CD1c-positive myeloid dendritic cell (primary cell): ENCODE data around the gene TASP1.

Experiments used
- DNase-seq: peaks from one replicate; pipeline ENCODE4 v3.0.0-alpha.2; 2016; ENCODE audit errors: extremely low spot score

Gene TASP1

DNA sequence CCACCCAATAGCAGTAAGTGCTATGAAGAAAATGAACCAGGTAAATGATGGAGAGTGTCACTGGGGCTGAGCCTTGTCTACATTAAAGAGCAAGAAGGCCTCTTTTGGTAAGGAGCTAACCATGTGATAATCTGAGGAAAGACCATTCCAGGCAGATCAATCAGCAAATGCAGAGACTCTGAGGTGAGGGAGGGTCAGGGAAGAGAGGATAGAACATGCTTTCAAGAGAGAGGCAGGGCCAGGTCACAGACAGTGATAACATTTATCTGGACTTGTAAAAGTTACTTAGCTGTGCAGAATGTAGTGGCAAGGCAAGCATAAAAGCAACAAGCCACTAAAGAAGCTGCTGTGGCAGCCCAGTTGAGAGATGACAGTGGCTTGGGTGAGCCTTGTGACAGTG, 197.3 kb downstream of the TASP1 start:
- no peak for DNase-seq

DNA sequence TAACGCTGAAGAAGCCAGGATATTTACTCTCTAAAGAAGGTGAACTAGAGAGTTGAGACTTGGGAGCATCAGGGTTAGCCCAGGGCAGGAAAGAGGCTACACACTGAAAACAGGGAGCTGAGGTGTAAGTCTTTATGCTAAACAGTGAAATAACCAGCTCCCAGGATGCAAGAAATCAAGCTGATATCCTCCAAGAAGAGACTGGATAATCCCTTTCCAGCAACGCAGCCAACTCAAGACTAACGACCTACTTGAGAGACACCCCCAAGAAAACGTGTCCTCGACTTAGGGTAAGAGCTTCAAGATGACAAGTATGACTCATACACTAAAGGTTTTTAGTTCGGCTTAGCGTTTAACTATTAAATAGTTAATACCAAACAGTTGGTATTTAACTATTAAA, 202.2 kb downstream of the TASP1 start:
- no peak for DNase-seq

GRCh38 chr20:13432126-13432525, 206.6 kb downstream of the TASP1 start:
- DNase-seq = no peak

GRCh38 chr20:13430346-13431002, 208.3 kb downstream of the TASP1 start:
- peak; percentile 54 for DNase-seq

GRCh38 chr20:13428684-13429083, 210.0 kb downstream of the TASP1 start:
- no peak for DNase-seq

- DNase-seq = no peak
Observed at GRCh38 chr20:13426870-13427269, 211.9 kb downstream of the TASP1 start.

- DNase-seq = no peak
Observed at GRCh38 chr20:13425381-13426135, 213.2 kb downstream of the TASP1 start.

GRCh38 chr20:13424174-13424833, 214.4 kb downstream of the TASP1 start:
- no peak for DNase-seq

DNA sequence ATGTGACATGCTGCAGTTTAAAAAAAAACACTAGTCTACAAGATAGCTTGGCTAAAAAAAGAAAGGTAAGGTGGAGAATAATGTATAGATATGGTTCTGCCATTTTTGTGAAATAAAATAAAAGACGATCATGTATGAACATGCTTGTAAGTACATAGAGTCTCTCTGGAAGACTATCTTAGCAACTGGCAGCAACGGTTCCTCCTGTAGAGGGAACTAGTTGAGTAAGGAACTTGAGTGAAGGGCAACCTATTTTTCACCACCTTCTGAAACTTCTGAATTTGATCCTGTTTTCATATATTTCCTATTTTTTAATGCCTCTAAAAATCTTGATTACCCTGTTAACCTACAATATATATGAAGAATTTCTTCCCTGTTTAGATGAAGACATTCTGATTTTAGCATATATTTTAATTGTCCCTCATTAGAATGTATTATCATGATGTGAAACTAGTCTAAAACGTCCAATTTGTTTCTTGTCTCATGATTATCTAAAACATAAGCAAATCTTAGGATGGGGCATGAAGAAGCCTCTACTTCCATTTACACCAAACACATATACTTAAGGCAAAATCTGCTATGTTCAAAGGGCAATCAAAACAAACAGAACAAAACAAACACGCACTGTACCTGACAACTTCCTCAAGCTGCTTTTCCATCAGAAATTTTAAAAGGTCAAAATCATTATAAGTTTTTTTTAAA, 215.1 kb downstream of the TASP1 start:
- no peak for DNase-seq

DNA sequence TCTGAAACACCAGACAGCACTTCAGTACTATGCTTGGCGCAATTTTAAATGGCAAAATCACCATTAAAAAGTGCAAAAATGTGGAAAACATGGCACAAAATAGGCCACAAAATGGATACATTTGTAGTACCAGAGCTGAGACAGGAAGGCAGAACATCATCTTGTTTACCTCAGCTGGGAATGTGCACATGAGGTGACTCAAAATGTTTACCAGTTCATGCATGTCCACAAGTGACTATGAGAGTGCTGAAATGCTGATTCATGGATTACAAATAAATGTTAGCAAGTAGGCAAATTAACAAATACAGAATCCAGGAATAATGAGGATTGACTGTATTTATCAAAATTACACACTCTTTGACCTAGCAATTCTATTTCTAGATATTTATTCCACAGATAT, 216.1 kb downstream of the TASP1 start:
- no peak for DNase-seq

DNA sequence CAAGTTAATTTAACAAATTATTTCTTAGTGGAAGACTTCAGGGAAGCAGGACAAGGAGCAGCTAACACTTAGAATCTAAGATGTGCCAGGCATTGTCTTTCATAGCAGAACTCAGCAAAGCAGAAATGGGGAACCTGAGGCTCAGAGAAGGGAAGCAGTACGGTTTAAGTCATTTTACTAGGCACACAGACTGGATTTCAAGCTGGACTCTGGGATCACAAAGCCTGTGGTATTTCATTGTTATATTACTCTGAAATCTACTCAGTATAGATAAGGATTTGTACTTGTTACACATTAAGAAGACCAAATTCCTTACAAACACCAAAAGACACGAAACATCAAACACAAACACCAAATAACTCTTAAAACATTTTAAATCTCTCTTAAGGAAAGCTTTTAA, 218.1 kb downstream of the TASP1 start:
- peak; percentile 15 for DNase-seq

DNA sequence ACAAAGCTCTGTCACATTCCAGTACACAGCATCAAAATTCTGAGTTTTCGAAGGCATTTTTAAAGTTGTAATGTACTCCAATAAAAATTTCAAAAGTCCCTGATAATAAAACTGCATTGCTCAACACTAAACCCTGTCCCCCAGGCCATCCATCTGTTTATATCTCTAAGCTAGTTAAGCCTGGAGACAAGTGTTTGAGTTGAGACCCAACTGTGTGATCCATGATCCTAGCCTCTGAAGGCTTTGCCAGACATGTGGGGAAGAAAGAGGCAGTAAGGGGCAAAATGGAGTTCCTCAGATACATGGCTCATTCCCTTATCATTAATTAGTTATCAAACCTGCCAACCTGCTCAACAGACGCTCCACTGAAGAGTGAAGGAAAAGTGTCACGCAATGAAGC, 219.3 kb downstream of the TASP1 start:
- DNase-seq = no peak

- no peak for DNase-seq
Observed at GRCh38 chr20:13418263-13419229, 220.2 kb downstream of the TASP1 start.

- DNase-seq = no peak
Observed at GRCh38 chr20:13416531-13416930, 222.2 kb downstream of the TASP1 start.

DNA sequence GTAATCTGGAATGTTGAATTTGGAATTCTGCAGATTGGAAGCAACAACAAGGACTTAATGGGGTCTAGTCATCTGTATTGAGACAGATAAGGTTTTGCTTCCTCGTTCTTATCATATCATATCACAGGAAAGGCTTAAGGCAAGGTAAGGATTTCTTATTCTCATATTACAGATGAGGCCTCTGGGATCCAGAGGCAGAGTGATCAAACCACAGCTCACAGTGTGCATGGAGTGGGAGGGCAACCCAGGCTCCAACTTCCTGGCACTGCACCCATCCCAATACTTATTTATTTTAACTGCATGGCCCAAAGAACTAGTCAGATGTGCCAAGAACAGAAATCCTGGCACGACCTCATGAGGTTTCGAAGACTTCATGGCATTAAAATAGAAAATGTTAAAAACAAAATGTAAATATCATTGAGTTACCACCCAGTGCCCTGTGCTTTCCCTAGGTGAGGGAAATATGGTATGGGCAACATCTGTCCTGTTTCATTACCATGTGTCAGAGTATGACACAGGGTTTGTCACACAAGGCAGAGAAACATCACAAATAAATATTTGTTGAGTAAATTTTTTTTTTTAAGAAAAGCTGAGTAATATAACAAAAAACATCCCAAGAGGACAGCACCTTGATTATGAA, 225.8 kb downstream of the TASP1 start:
- DNase-seq = no peak

DNA sequence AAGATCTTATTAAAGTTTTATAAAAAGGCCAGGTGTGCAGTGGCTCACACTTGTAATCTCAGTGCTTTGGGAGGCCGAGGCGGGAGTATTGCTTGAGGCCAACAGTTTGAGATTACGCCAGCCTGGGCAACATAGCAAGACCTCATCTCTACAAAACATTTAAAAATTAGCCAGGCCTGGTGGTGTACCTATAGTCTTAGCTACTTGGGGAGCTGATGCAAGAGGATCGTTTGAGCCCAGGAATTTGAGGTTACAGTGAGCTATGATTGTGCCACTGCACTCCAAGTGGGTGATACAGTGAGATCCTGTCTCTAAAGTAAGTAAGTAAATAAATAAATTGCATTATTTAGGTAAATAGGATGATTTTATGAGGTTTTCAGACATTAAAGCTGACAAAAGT, 234.4 kb downstream of the TASP1 start:
- no peak for DNase-seq

GRCh38 chr20:13403453-13403852, 235.3 kb downstream of the TASP1 start:
- no peak for DNase-seq

DNA sequence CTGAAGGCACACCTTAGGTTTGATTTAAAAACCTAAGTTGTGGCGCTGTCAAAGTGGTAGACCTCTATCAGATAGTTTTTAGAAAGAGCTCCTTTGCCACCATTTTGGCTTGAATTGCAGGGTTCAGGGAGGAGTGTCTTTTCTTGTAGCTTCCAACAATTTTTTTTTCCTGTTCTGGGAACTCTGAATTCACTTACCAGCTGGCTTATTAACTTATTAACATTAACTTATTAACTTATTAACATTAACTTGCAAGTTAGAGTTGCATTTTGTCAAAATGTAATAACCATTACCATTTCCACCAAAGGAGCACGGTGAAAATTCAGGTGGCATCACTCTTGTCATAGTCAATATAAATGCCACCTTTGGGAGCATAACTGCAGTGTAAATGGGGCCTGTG, 235.7 kb downstream of the TASP1 start:
- no peak for DNase-seq

GRCh38 chr20:13402171-13402760, 236.5 kb downstream of the TASP1 start:
- no peak for DNase-seq

DNA sequence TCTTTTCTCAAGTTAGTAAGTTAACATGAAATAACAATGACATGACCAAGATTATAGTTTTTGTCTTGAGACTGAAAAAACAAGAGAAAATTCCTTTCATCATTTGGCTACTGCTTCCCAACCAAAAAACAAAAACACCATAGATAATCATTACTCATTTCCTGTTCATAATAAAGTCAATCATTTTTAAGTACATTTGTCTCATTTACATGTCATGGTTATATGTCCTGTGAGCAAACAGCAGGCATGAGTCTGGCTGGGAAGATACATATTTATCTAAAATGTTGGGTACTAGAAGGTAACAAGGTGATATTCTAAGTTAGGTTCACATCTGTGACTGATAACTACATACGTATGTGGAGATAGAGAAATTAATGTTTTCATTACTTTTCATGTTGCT, 237.1 kb downstream of the TASP1 start:
- DNase-seq = no peak
